C1 segment of cervical spinal cord (tissue), 14 donors: ENCODE results near the gene CDYL.
A peak's percentile ranks its signal among the peaks of the same experiment; 100 is the strongest.

Source experiments
- DNase-seq, 14 donors: peaks; one replicate each; lab custom pipeline; 2025; lab: John Stamatoyannopoulos, UW

Gene CDYL

DNA sequence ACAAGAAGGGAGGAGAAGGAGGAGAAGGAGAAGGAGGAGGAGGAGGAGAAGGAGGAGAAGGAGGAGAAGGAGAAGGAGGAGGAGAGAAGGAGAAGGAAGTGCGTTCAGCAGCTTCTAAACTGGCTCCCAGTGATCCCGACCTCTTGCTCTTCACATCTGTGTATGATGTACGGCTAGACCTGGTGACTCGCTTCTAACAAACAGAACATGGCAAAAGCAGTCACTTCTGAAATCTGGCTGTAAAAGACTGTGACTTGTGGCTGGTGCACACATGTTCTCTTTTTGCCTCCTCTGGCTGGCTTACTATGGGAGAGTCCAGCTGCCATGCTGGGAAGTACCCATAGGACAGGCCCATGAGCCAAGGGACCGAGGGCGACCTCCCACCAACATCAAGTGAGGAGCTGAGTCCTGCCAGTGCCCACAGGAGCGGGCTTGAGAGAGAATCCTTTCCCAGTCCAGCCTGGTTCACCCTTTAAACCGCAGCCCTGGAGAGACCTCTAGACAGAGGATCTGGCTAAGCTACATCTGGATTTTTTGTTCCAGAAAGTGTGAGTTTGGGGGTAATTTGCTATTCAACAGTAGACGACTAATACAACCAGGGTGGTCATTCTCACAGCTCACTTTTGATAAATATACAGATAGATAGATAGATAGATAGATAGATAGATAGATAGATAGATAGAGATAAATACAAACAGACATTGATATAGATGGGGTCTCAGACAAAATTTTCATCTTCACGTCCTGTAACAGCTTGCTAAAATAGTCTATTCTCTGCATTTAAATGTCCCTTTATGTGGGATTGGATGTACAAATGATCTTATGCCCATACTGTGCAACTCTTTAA is 185.3 kb downstream of the CDYL start:
- DNase-seq = no peak

DNA sequence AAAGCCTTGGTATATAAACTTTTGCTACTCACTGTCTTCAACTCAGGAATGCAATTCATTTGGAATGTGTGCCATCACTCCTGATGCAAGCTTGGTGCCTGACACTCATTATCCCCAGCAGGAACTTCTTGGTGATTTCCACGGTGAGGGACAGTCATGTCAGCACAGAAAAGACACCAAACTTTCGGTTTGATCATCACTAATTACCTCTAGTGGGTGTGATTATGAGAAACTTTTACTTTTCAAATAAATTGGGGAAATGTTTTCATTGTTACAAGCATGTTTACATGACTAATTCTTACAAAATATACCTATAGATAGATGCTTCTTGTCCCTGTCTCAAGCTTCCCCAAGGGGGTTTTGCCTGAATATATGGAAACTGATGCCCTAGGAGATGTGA is 186.7 kb downstream of the CDYL start:
- no peak for DNase-seq

DNA sequence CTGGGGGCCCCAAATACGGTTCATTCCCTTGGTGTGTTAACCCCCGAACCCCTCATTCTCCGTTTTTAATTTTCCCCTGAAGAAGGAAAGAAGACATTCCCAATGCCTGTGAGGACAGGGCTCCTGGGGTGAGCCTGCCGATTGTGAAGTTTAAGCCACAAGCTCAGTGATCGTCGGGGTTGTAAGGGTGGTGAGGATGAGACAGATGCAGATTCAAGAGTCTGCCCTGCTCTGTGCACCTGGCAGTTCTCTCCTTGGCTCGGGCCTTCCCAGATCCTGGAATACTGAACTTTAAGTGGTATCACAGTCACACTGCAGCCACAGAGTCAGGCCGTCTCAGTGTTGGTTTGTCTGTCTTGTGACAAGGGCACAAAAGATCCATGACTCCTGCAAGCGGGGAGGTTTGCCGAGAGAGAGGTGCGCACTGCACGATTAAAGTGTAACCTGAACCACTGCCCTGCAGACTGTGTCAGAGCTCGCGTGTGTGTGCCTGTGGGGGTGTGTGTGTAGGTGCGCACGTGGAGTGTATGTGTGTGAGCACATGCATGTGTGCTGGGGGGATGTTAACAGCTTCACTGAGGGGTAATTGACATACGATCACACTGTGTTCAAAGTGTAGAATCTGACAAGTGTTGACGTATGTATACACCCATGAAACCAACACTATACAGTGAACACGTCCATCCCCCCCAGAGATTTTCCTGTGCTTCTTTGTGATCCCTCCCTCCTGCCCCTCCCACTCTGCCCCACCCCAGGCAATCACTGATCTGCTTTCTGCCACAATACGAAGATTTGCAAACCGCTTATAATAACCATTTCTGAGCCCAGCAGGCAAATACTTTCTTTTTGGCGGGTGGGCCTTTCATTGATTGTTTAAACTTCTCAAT is 188.7 kb downstream of the CDYL start:
- no peak for DNase-seq

DNA sequence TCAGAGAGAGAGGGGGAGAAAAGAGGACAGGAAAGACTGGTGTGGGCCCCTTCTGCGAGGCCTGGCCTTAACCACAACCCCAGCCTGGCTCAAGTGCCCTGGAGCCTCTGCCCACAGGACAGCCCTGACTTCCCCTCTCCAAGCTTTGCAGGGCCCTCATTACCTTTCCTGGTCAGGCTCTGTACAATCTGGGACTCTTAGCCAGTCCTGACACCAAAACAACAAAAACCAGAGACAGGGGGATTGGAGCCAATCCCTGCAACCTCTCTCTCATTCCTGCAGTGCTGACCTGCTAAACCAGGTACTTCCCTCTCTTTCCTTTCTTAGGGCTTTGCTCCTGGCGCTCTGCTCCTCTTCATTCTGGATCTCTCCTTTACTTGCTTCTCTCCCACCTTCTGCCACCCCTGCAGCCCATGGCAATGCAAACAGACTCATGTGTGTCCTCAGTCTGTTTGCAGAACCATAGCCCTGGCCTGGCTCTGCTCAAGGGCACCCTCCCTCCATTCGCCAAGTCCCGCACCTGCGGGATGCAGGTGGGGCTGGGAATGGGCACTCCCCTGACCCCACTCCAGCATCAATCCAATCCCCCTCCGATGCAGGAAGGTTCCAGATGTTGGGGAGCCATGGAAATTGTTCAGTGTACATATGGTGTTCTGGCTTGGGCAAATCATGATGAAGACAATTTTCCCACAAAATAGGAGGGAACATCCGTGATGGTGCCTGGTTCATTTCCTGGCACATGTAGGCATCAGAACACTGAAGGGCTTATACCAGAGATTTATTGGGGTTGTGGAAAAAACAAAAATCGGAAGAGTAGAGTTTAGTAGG is 189.6 kb downstream of the CDYL start:
- DNase-seq = no peak

DNA sequence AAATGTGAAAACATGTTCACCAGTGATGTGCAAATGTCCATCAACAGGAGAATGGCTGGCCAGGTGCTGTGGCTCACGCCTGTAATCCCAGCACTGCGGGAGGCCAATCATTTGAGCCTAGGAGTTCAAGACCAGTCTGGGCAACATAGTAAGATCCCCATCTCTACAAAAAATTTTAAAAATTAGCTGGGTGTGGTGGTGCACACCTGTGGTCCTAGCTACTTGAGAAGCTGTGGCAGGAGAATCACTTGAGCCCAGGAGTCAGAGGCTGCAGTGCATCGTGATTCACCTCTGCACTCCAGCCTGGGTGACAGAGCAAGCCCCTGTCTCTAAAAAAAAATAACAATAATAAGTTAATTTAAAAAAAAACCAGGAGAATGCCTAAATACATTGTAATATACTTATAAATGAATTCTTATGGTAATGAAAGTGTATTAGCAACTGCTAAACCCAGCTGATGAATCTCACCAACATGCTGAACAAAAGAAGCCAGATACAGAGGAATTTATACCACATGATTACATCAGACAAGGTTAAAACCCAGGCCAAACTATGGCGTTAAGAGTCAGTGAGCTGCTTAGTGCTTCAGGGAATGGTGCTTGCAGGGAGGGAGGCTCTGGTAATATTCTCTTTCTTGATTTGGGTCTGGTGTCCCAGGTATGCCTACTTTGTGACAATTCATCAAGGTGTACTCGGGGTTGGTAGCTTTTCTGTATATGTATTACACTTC is 191.3 kb downstream of the CDYL start:
- DNase-seq = no peak

DNA sequence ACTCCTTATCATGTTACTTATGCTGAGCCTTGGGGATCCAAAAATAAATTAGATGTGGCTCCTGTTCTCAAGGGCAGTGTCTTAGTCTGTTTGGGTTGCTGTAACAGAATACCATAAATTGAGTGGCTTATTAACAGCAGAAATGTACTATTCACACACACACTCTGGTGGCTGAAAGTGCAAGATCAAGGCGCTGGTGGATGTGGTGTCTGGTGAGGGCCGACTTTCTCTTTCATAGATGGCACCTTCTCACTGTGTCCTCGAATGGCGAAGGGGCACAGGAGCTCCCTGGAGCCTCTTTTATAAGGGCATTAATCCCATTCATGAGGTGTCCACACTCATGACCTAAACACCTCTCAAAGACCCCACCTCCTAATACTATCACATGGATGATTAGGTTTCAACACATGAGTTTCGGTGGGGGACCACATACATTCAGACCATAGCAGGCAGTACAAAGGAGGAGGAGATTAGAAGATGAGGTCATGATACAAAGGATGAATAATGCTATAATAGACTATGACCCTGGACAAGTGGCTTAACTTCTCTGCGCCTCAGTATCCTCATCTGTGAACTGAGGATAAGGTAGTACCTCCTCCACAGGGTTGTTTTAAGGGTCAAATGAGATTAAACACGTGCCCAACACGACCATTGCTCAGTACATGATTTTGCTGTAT is 193.5 kb downstream of the CDYL start:
- no peak for DNase-seq

DNA sequence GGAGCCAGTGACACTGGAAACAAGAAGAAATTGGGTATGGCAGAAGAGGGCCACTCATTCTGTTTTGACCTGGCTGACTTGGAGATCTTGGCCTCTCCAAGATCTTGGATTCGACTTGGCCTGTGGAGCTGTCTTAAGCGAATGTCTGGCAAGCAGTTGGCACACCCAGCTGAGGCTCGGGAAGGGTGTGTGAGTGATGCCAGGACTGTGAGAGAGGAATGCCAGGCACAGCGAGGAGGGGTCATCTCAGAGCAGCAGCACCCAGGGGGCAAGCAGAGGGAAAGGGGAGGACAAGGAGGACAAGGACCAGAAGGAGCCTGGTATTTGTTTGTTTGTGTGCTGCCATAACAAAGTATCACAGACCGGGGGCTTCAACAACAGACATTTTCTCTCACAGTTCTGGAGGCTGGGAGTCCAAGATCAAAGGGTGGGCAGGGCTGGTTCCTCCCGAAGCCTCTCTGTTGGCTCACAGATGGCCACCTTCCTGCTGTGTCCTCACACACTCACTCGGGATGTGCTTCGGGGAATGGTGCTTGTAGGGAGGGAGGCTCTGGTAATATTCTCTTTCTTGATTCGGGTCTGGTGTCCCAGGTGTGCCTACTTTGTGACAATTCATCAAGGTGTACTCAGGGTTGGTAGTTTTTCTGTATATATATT is 194.7 kb downstream of the CDYL start:
- DNase-seq = peak in 1 of 14 donors; percentile 23

DNA sequence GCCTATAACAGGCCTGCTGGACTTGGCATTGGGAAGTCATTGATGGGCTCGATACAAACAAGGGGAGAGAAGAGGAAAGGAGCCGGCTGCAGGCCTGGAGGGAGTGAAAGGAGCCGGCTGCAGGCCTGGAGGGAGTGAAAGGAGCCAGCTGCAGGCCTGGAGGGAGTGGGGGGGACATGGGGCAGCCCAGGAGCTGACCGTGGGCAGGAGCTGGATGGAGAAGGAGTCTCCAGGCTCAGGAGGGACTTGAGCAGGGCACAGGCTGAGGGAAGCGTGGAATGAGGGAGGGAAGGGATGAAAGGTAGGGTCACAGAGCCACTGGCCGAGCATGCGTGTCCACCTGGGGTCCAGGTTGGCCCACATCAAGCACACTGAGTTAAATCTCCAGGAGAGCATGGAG is 195.6 kb downstream of the CDYL start:
- no peak for DNase-seq

DNA sequence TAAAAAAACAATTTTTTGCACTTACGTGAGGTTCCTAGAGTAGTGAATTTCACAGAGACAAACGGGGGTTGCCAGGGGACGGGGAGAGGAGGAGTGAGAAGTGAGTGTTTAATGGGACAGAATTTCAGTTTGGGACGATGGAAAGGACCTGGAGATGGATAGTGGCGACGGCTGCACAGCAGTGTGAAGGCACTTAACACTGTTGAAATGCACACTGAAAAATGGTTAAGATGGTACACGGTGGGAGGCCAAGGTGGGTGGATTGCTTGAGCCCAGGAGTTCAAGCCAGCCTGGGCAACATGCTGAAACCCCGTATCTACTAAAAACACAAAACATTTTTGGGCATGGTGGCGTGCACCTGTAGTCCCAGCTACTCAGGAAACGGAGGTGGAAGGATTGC is 196.2 kb downstream of the CDYL start:
- no peak for DNase-seq

DNA sequence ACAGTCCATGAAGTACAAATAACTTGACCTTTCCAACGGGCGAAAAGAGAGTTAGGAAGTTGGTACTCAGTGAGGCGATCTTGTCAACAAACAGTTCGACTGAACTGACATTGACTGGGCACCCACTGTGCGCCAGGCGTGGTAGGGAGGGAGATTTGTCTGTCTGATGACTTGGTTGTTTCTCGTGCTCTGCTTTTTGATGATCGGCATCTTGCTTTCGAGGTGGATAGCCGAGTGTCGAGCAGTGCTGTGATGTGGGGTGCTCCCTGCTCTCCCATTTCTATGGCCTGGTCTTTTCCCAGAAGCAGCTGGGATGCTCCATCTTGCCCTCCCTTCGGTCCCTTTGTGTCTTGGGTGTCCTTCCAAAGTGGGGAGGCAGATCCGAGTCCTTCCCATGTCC is 197.2 kb downstream of the CDYL start:
- no peak for DNase-seq

DNA sequence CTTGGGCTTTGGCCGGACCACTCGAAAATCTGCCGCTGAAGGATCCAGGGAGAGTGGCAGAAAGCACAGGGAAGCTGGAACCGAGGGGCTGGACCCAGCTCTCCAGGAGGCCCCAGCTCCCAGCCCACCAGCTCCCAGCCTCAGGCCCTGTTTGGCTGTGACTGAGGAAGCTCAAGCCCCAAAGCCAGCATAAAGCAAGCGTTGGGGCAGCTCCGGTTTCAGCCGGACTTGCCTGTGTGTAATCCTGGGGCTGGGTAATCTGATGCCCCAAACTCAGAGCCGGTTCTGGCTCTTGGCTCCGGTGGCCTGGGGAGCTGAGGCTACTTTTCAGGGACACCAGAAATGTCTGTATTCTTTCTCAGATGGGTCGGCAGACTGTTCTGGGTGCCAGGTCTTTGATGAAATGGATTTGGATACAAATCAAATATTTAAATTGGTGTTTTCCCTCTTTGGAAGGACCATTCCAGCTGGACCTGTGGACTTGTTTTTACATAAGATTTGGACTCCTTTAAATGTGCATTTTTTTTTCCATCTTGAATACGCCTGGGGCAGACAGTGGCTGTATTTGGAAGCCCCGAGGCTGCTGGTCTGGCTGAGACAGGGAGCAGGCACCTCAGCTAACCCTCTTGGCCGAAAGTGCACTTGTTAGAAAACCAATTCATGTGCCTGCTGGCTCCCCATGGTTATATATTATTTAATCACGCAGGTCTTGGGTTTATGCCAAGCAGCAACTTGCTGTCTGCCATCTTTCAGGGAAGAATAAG is 198.0 kb downstream of the CDYL start:
- peak in 6 of 14 donors; percentile 5 to 30 (median 12) for DNase-seq

DNA sequence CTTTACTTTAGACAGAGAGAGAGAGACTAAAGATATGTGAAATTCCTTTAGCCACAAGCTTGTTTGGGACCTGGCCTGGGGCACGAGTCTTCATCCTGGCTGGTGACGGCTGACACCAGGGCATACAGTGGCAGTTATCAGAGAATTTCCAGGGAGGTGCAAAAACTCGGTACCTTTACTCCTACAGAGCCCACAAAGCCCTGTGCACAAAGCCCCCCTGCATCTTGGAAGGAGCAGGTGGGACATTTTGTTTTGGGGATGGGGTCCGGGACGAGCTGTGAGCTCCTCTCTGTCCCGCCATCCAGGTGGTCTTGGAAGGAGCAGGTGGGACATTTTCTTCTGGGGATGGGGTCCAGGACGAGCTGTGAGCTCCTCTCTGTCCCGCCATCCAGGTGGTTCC is 198.8 kb downstream of the CDYL start:
- DNase-seq = no peak

DNA sequence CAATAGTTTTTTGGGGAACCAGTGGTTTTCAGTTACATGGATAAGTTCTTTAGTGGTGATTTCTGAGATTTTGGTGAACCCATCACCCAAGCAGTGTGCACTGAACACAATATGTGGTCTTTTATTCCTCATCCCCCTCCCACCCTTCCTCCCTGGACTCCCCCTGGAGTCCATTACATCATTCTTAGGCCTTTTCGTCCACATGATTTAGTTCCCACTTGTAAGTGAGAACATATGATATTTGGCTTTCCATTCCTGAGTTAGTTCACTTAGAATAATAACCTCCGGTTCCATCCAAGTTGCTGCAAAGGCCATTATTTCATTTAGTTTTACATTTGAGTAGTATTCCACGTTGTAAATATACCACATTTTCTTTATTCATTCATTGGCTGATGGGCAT is 199.3 kb downstream of the CDYL start:
- no peak for DNase-seq

DNA sequence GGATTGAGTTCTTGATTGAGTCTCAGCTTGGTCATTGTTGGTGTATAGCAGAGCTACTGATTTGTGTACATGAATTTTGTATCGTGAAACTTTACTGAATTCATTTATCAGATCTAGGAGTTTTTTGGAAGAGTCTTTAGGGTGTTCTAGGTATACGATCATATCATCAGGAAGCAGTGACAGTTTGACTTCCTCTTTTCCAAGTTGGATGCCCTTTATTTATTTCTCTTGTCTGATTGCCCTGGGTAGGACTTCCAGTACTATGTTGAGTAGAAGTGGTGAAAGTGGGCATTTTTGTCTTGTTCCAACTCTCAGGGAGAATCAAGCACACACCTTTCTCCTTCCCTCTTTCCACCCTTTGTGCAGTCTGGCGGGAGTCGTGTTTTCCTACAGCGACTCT is 201.3 kb downstream of the CDYL start:
- DNase-seq = no peak

DNA sequence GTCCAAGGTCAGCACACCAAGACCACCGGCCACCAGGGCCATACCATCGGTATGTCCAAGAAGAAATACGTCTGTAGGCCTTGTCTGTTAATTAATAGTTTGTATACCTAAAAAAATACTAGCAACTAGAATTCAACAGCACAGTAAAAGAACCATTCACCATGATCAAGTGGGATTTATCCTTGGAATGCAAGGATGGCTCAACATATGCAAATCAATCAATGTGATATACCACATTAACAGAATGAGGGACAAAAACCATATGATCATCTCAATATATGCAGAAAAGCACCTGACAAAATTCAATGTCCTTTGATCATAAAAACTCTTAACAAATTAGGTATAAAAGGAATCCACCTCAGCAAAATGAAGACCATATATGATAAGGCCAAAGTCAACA is 203.2 kb downstream of the CDYL start:
- DNase-seq = no peak

DNA sequence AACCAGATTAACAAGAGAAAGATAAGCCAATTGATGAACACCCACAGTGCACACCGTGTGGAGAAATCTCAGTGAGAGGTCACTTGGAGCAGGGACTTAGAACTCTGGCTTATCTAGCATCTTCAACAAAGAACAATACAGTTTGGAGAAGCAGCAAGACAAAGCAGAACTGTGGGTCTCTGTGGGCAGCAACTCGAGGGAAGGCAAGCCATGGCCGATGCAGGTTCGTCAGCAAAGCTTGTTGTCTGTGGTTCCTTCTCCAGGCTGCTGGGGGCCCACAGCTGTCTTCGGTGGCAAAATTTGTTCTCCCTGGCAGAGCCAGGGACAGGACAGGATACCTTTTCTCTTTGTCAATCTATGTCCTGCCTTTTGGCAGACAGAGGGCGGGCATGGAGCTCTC is 205.6 kb downstream of the CDYL start:
- DNase-seq = no peak

DNA sequence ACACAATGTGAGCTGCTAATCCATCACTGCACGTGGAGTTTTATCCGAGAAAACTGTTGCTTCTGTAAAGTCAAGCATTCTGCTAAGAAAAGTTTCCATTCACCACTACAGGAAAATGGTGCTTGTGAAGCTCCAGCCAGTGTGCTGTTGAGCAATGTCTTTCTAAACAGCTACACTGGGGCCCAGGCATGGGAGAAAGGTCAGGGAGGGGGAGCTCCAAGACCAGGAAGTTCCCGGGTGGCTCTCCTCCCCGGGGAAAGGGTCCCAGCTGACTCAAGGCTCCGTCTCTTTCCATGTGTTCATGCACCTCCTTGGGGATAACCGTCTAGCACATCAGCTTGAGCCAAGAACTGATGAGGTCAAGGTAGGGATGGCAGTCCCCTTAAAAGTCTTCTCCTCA is 207.1 kb downstream of the CDYL start:
- no peak for DNase-seq

DNA sequence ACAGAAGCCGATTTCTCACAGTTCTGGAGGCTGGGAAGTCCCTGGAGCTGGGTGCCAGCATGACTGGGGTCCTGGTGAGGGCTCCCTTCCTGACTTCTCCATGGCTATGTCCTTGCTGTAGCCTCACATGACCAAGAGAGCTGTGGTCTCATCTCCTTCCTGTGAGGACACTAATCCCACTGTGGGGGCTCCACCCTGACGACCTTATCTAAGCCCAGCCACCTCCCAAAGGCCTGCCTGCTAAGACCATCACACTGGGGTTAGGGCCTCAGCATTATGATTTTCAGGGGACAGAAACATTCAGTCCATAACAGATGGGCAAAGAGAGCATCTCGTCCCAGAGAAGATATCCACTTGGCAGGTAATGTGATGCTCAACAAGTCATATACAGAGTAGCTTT is 210.8 kb downstream of the CDYL start:
- no peak for DNase-seq

DNA sequence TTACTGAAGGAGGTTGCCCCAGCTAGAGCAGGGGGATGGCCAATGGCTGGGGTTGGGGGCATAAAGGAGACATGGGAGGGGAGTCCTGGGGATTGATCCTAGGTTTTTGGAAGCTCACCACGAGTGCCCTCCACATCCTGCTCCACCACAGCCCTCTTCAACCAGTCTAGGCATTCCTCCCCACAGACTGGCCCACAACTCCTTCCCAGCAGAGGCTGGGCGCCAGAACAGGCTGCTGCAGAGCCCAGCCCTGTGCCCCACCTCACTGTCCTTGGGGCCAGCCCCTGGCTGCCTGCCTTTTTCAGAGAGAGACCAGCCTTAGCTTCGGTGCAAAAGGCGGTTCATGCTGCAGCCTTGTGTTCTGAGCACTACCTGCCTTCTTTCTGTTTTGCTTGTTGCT is 211.2 kb downstream of the CDYL start:
- DNase-seq = no peak
